ENCODE measurements around the gene CNTN4. TPM values are rescaled to one million over a fixed set of nuclear protein-coding genes. Genes with fewer than 3 reads are reported as not detected.

The CNTN4 gene
- polyA plus RNA-seq, 1 donor (not counting 4 experiments of a cell fraction or from before 2014, with no cell fraction given) = not detected

DNA sequence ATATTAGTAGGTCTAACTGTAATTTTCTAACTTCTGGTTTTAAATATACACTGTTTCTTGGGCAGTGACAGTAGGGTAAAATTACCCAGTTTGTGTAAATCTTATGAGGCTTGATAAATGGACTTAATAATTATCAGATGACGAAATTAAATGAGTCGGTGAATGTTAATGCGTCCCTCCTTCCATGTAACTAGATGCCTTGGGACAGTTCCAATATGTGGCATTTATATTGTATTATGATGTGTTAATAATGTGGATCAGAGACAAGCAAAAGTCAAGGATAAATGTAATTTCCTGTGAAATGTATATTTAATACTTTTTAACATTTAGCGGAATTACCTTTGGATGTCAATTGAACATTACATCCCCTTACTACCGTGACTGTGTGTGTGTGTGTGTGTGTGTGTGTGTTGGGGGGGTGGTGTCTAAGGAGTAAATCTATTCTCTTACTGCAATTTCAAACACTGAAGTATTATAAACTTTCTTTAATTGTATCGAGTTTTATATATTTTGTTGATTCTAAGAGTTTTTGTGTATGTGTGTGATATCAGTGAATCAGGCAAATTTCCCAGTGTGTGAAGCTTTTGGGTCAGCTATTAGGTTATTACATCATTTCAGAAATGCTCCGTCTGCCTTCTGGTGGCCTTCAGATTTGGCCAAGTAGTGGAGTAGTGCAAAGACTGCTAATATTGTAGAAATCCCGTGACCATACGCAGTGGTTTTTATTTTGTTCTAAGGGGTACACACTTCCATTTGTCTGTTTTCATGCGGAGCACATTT, 50.1 kb downstream of the CNTN4 start:
- Histone ChIP-seq H3K36me3 (ENCODE audit: control insufficient read depth in 2 of 2, extremely low read depth in 1 of 2, insufficient read depth in 2 of 2, low read length in 2 of 2) (no peaks in the 10 kb centered on the region), H3K9ac (ENCODE audit: control insufficient read depth, extremely low read depth, insufficient read depth, low read length) (no peak overlapping the region), H3K9me1 (ENCODE audit: control insufficient read depth, extremely low read depth, insufficient read depth, low read length) (no peaks in the 10 kb centered on the region), H2AFZ (ENCODE audit: control insufficient read depth, low read length) (no peak overlapping the region), H3K27me3 (ENCODE audit: control insufficient read depth, extremely low read depth, insufficient read depth, low read length) (no peaks in the 10 kb centered on the region), H3K4me2 (ENCODE audit: control insufficient read depth, extremely low read depth, insufficient read depth, low read depth, low read length) (no peak overlapping the region), H3K9me3 (ENCODE audit: control insufficient read depth, low read depth, low read length) (no peaks in the 10 kb centered on the region), H3K4me1 (ENCODE audit: control insufficient read depth, extremely low read depth, insufficient read depth, low read length) (no peaks in the 10 kb centered on the region), H4K20me1 (ENCODE audit: control insufficient read depth, extremely low read depth, insufficient read depth, low read length) (no peaks in the 10 kb centered on the region), H3K4me3 (ENCODE audit: control insufficient read depth in 2 of 3, extremely low read depth in 1 of 3, insufficient read depth in 2 of 3, low read depth in 1 of 3, low read length in 3 of 3) (no peak overlapping the region), H3K79me2 (ENCODE audit: control insufficient read depth, insufficient read depth, low read length) (no peaks in the 10 kb centered on the region), H3K27ac (ENCODE audit: control insufficient read depth, insufficient read depth, low read length) (no peak overlapping the region)
- dilution Hi-C loops (cut with MboI; ENCODE audit: extremely low pct_ligation_motif_present, low sequenced_read_pairs) = no loop called here
- FAIRE-seq (no peak), DNase-seq (ENCODE audit: low read depth, low spot score) (no peak)
- TF ChIP-seq, protein P1, sequence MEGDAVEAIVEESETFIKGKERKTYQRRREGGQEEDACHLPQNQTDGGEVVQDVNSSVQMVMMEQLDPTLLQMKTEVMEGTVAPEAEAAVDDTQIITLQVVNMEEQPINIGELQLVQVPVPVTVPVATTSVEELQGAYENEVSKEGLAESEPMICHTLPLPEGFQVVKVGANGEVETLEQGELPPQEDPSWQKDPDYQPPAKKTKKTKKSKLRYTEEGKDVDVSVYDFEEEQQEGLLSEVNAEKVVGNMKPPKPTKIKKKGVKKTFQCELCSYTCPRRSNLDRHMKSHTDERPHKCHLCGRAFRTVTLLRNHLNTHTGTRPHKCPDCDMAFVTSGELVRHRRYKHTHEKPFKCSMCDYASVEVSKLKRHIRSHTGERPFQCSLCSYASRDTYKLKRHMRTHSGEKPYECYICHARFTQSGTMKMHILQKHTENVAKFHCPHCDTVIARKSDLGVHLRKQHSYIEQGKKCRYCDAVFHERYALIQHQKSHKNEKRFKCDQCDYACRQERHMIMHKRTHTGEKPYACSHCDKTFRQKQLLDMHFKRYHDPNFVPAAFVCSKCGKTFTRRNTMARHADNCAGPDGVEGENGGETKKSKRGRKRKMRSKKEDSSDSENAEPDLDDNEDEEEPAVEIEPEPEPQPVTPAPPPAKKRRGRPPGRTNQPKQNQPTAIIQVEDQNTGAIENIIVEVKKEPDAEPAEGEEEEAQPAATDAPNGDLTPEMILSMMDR (optimal IDR thresholded peaks at IDR 0.05 in 1 of 3, IDR thresholded peaks at IDR 0.05 in 1 of 3, conservative IDR thresholded peaks at IDR 0.05 in 1 of 3; ENCODE audit: extremely low read depth in 1 of 3, insufficient read depth in 2 of 3, low read length in 3 of 3) = no peak
- TF ChIP-seq EZH2 (IDR thresholded peaks at IDR 0.05; ENCODE audit: low read length) = no peak

DNA sequence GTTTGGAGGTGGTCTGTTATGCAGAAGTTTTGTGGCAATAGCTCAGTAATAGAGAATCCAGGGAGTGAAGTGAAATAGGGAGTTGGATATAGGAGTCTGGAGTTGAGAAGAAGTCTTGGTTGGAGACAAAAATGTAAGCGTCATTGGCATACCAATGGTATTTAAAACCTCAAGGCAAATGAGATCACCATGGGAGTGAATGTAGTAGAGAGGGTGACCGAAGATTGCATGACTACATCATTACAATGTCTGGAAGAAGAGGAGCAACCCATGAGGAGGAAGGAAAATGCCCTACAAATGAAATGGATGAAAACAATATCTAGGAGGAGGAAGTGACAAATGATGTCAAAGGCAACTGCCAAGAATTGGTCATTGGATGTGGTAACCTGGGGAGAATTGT, 54.4 kb downstream of the CNTN4 start:
- Histone ChIP-seq H2AFZ (ENCODE audit: control insufficient read depth, low read length) (no peak overlapping the region), H3K79me2 (ENCODE audit: control insufficient read depth, insufficient read depth, low read length) (no peaks in the 10 kb centered on the region), H3K4me1 (ENCODE audit: control insufficient read depth, extremely low read depth, insufficient read depth, low read length) (peaks cover 5% of the 10 kb centered on the region), H3K27me3 (ENCODE audit: control insufficient read depth, extremely low read depth, insufficient read depth, low read length) (no peaks in the 10 kb centered on the region), H3K4me2 (ENCODE audit: control insufficient read depth, extremely low read depth, insufficient read depth, low read depth, low read length) (no peak overlapping the region), H4K20me1 (ENCODE audit: control insufficient read depth, extremely low read depth, insufficient read depth, low read length) (no peaks in the 10 kb centered on the region), H3K9me3 (ENCODE audit: control insufficient read depth, low read depth, low read length) (no peaks in the 10 kb centered on the region), H3K4me3 (ENCODE audit: control insufficient read depth in 2 of 3, extremely low read depth in 1 of 3, insufficient read depth in 2 of 3, low read depth in 1 of 3, low read length in 3 of 3) (no peak overlapping the region), H3K36me3 (ENCODE audit: control insufficient read depth in 2 of 2, extremely low read depth in 1 of 2, insufficient read depth in 2 of 2, low read length in 2 of 2) (no peaks in the 10 kb centered on the region), H3K9ac (ENCODE audit: control insufficient read depth, extremely low read depth, insufficient read depth, low read length) (no peak overlapping the region), H3K9me1 (ENCODE audit: control insufficient read depth, extremely low read depth, insufficient read depth, low read length) (no peaks in the 10 kb centered on the region), H3K27ac (ENCODE audit: control insufficient read depth, insufficient read depth, low read length) (no peak overlapping the region)
- dilution Hi-C loops (cut with MboI; ENCODE audit: extremely low pct_ligation_motif_present, low sequenced_read_pairs) = no loop called here
- no peak for TF ChIP-seq EZH2 (IDR thresholded peaks at IDR 0.05; ENCODE audit: low read length)
- TF ChIP-seq, protein P1 (optimal IDR thresholded peaks at IDR 0.05 in 1 of 3, IDR thresholded peaks at IDR 0.05 in 1 of 3, conservative IDR thresholded peaks at IDR 0.05 in 1 of 3; ENCODE audit: extremely low read depth in 1 of 3, insufficient read depth in 2 of 3, low read length in 3 of 3) = no peak
- DNase-seq (ENCODE audit: low read depth, low spot score) (no peak), FAIRE-seq (no peak)

Data from keratinocyte (primary cell).